ENCODE results near the gene HSD17B14.

GRCh38 chr19:48867123-48867745, 30.9 kb upstream of the HSD17B14 start:
- no peak for TF ChIP-seq CTCF (IDR thresholded peaks at IDR 0.05)
- TF ChIP-seq POLR2A (IDR thresholded peaks at IDR 0.05): no peak
- TF ChIP-seq EP300 (IDR thresholded peaks at IDR 0.05): no peak

Measured in upper lobe of left lung (tissue), 4 donors.